H9 (cell line): ENCODE results near the gene VPS45. TPM values are rescaled to one million over a fixed set of nuclear protein-coding genes. Genes with fewer than 3 reads are reported as not detected.

ENCODE experiments used
- DNase-seq: peaks from one replicate; pipeline ENCODE4 v3.0.0-alpha.2; 2017
- H2AFZ ChIP-seq: one replicate; pipeline ENCODE4 v1.6.1; 2013; ENCODE audit warnings: mild to moderate bottlenecking, low read length, control low read depth, moderate library complexity
- H2AK5ac ChIP-seq: 2 replicates; pipeline ENCODE4 v1.6.1; 2013; ENCODE audit warnings: low read length, control low read depth, mixed read lengths; ENCODE audit not compliant: insufficient read length
- H2BK120ac ChIP-seq: one replicate; pipeline ENCODE4 v1.6.1; 2013; ENCODE audit warnings: low read depth, mild to moderate bottlenecking, low read length, control low read depth, inconsistent platforms; ENCODE audit not compliant: poor library complexity, severe bottlenecking
- H2BK12ac ChIP-seq: 2 replicates; pipeline ENCODE4 v1.6.1; 2013; ENCODE audit warnings: low read length, control low read depth, mixed read lengths, low read depth; ENCODE audit not compliant: insufficient read length
- H2BK15ac ChIP-seq: 2 replicates; pipeline ENCODE4 v1.6.1; 2013; ENCODE audit warnings: low read depth, low read length, control low read depth
- H2BK20ac ChIP-seq: one replicate; pipeline ENCODE4 v1.6.1; 2013; ENCODE audit warnings: low read depth, mild to moderate bottlenecking, low read length, control low read depth, inconsistent platforms; ENCODE audit not compliant: poor library complexity, severe bottlenecking
- H2BK5ac ChIP-seq: 2 replicates; pipeline ENCODE4 v1.6.1; 2013; ENCODE audit warnings: low read length, control low read depth, mixed read lengths; ENCODE audit not compliant: insufficient read length
- H3K14ac ChIP-seq: 2 replicates; pipeline ENCODE4 v1.6.1; 2013; ENCODE audit warnings: low read length, control low read depth; ENCODE audit not compliant: insufficient read depth
- H3K18ac ChIP-seq: 2 replicates; pipeline ENCODE4 v1.6.1; 2013; ENCODE audit warnings: low read depth, mild to moderate bottlenecking, mixed read lengths, low read length, control low read depth; ENCODE audit not compliant: insufficient read length
- H3K23ac ChIP-seq: 2 replicates; pipeline ENCODE4 v1.6.1; 2013; ENCODE audit warnings: low read length, control low read depth, mixed read lengths, low read depth; ENCODE audit not compliant: insufficient read length
- H3K23me2 ChIP-seq: 2 replicates; pipeline ENCODE4 v1.6.1; 2013; ENCODE audit warnings: low read depth, mild to moderate bottlenecking, mixed read lengths, low read length, control low read depth; ENCODE audit not compliant: insufficient read length, poor library complexity, severe bottlenecking
- H3K27ac ChIP-seq: 2 replicates; pipeline ENCODE4 v1.5.1; 2013; ENCODE audit warnings: low read length, control low read depth, mixed read lengths, low read depth; ENCODE audit not compliant: insufficient read length
- H3K27me3 ChIP-seq: 2 replicates; pipeline ENCODE4 v1.6.1; 2013; ENCODE audit warnings: low read length, control low read depth, inconsistent platforms; ENCODE audit not compliant: insufficient read depth
- H3K4ac ChIP-seq: 2 replicates; pipeline ENCODE4 v1.6.1; 2013; ENCODE audit warnings: low read depth, mild to moderate bottlenecking, control low read depth, inconsistent platforms, low read length, moderate library complexity
- H3K4me1 ChIP-seq: 2 replicates; pipeline ENCODE4 v1.6.1; 2013; ENCODE audit warnings: low read length, control low read depth, inconsistent platforms; ENCODE audit not compliant: insufficient read depth
- H3K4me2 ChIP-seq: 2 replicates; pipeline ENCODE4 v1.6.1; 2013; ENCODE audit warnings: low read length, control low read depth, mixed read lengths; ENCODE audit not compliant: insufficient read length, insufficient read depth
- H3K56ac ChIP-seq: 2 replicates; pipeline ENCODE4 v1.6.1; 2013; ENCODE audit warnings: low read depth, mild to moderate bottlenecking, mixed read lengths, low read length, control low read depth; ENCODE audit not compliant: insufficient read length
- H3K79me1 ChIP-seq: 2 replicates; pipeline ENCODE4 v1.6.1; 2013; ENCODE audit warnings: low read depth, mild to moderate bottlenecking, moderate library complexity, low read length, control low read depth, inconsistent platforms; ENCODE audit not compliant: insufficient read depth, poor library complexity, severe bottlenecking
- H3K79me2 ChIP-seq: 2 replicates; pipeline ENCODE4 v1.6.1; 2013; ENCODE audit warnings: low read length, control low read depth, inconsistent platforms; ENCODE audit not compliant: insufficient read depth
- H3K9ac ChIP-seq: 2 replicates; pipeline ENCODE4 v1.6.1; 2013; ENCODE audit warnings: low read length, control low read depth, mixed read lengths; ENCODE audit not compliant: insufficient read length; ENCODE audit errors: extremely low read depth
- H3K9me3 ChIP-seq: one replicate; pipeline ENCODE4 v1.6.1; 2013; ENCODE audit warnings: low read depth, low read length, inconsistent platforms; ENCODE audit not compliant: control insufficient read depth
- H3T11ph ChIP-seq: one replicate; pipeline ENCODE4 v1.6.1; 2013; ENCODE audit warnings: mild to moderate bottlenecking, low read length, control low read depth, inconsistent platforms
- H4K20me1 ChIP-seq: one replicate; pipeline ENCODE4 v1.6.1; 2013; ENCODE audit not compliant: control insufficient read depth, insufficient read length, insufficient read depth
- H4K5ac ChIP-seq: 2 replicates; pipeline ENCODE4 v1.6.1; 2013; ENCODE audit warnings: low read depth, mild to moderate bottlenecking, mixed read lengths, low read length, control low read depth; ENCODE audit not compliant: insufficient read length
- H4K8ac ChIP-seq: replicated peaks from 2 replicates; pipeline ENCODE4 v1.6.1; 2013; ENCODE audit warnings: low read length, control low read depth, mixed read lengths, low read depth; ENCODE audit not compliant: insufficient read length
- H4K91ac ChIP-seq: 2 replicates; pipeline ENCODE4 v1.6.1; 2013; ENCODE audit warnings: low read depth, mild to moderate bottlenecking, moderate library complexity, mixed read lengths, low read length, control low read depth; ENCODE audit not compliant: insufficient read length
- H3K27ac Mint-ChIP-seq, 3 experiments: 2 replicates in 2 of 3; 3 replicates in 1 of 3; pipeline ENCODE4 v1.8.0; 2020 to 2021; ENCODE audit warnings: mixed read lengths in 3 of 3, mild to moderate bottlenecking in 1 of 3, moderate library complexity in 1 of 3
- H3K27me3 Mint-ChIP-seq: 2 replicates; pipeline ENCODE4 v1.8.0; 2021; ENCODE audit warnings: low read depth, mild to moderate bottlenecking, moderate library complexity, mixed read lengths
- H3K36me3 Mint-ChIP-seq, 3 experiments: 2 replicates in 2 of 3; 3 replicates in 1 of 3; pipeline ENCODE4 v1.8.0; 2020 to 2021; ENCODE audit warnings: low read depth in 3 of 3, mixed read lengths in 3 of 3; ENCODE audit not compliant: insufficient read depth in 1 of 3
- H3K4me1 Mint-ChIP-seq, 2 experiments: 2 replicates each; pipeline ENCODE4 v1.8.0; 2020; ENCODE audit warnings: mixed read lengths in 2 of 2
- H3K4me3 Mint-ChIP-seq, 2 experiments: 2 replicates in 1 of 2; 3 replicates in 1 of 2; pipeline ENCODE4 v1.8.0; 2020 to 2021; ENCODE audit warnings: mild to moderate bottlenecking in 2 of 2, mixed read lengths in 2 of 2, moderate library complexity in 1 of 2
- H3K9me3 Mint-ChIP-seq, 2 experiments: 2 replicates in 1 of 2; 3 replicates in 1 of 2; pipeline ENCODE4 v1.8.0; 2020; ENCODE audit warnings: mild to moderate bottlenecking in 2 of 2, mixed read lengths in 2 of 2, moderate library complexity in 1 of 2
- WGBS: extraction: QIAGEN DNeasy Blood & Tissue Kit; methylation state at CpG from one replicate; pipeline ENCODE4 v1.1.7; 2013; ENCODE audit warnings: missing lambda C conversion rate, low lambda C conversion rate, mixed read lengths; ENCODE audit not compliant: insufficient read length; ENCODE audit errors: extremely low coverage; 5-methylcytosine and 5-hydroxymethylcytosine counted together
- total RNA-seq: library from RNA; stranded (reverse); gene quantifications from 2 replicates; pipeline ENCODE4 v1.2.1, GENCODE V29; 2021
- TF ChIP-seq, protein P1 (sequence below): fragments of 200-600 bp; sonication (generic); conservative IDR thresholded peaks from 3 replicates; pipeline ENCODE4 v1.8.0; 2021; ENCODE audit warnings: antibody characterized with exemption, mild to moderate bottlenecking

VPS45 gene
- total RNA-seq, 1 experiment from 2014 or later: 31.8 TPM

- H3K27ac Mint-ChIP-seq: no peak overlapping the region
- no peak overlapping the region for H3K4me3 Mint-ChIP-seq
- no peak overlapping the region for H3K9ac ChIP-seq
- no peak overlapping the region for H4K8ac ChIP-seq
- no peak overlapping the region for H3K23ac ChIP-seq
- H3K27me3 ChIP-seq: no peaks in the 10 kb centered on the region
- no peak overlapping the region for H2BK5ac ChIP-seq
- H3K4me2 ChIP-seq: no peak overlapping the region
- H4K5ac ChIP-seq: no peak overlapping the region
- WGBS: no CpG with 5 or more reads among the region's 3 CpGs
- H3K4me1 Mint-ChIP-seq: 0 out of 4 replicates have a peak, but pooled peaks cover 0 to 2% of the 10 kb centered on the region in 2 experiments
- H3K18ac ChIP-seq: no peak overlapping the region
- H3K27me3 Mint-ChIP-seq: no peaks in the 10 kb centered on the region
- H3T11ph ChIP-seq: no peak overlapping the region
- TF ChIP-seq, protein P1, sequence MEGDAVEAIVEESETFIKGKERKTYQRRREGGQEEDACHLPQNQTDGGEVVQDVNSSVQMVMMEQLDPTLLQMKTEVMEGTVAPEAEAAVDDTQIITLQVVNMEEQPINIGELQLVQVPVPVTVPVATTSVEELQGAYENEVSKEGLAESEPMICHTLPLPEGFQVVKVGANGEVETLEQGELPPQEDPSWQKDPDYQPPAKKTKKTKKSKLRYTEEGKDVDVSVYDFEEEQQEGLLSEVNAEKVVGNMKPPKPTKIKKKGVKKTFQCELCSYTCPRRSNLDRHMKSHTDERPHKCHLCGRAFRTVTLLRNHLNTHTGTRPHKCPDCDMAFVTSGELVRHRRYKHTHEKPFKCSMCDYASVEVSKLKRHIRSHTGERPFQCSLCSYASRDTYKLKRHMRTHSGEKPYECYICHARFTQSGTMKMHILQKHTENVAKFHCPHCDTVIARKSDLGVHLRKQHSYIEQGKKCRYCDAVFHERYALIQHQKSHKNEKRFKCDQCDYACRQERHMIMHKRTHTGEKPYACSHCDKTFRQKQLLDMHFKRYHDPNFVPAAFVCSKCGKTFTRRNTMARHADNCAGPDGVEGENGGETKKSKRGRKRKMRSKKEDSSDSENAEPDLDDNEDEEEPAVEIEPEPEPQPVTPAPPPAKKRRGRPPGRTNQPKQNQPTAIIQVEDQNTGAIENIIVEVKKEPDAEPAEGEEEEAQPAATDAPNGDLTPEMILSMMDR: no peak
- no peaks in the 10 kb centered on the region for H3K23me2 ChIP-seq
- no peaks in the 10 kb centered on the region for H3K9me3 Mint-ChIP-seq
- H4K20me1 ChIP-seq: no peaks in the 10 kb centered on the region
- no peak overlapping the region for H2AFZ ChIP-seq
- no peaks in the 10 kb centered on the region for H3K79me1 ChIP-seq
- H3K4ac ChIP-seq: no peak overlapping the region
- H3K79me2 ChIP-seq: no peaks in the 10 kb centered on the region
- H3K56ac ChIP-seq: no peak overlapping the region
- H3K14ac ChIP-seq: no peak overlapping the region
- DNase-seq: no peak
- no peak overlapping the region for H2BK20ac ChIP-seq
- no peaks in the 10 kb centered on the region for H3K36me3 Mint-ChIP-seq
- H2BK12ac ChIP-seq: no peak overlapping the region
- no peaks in the 10 kb centered on the region for H3K9me3 ChIP-seq
- no peak overlapping the region for H2AK5ac ChIP-seq
- no peak overlapping the region for H4K91ac ChIP-seq
- H2BK15ac ChIP-seq: no peak overlapping the region
- H3K4me1 ChIP-seq: no peaks in the 10 kb centered on the region
- H2BK120ac ChIP-seq: no peak overlapping the region
- H3K27ac ChIP-seq: no peak overlapping the region
Observed at GRCh38 chr1:150183061-150183460, 115.5 kb downstream of the VPS45 start.
